Hematopoietic multipotent progenitor cell treated with erythropoietin and hydrocortisone succinate and interleukin-3 and kit ligand, for 17 days (in vitro differentiated cells): ENCODE results near the gene ZSCAN5A.
"Not testable (repeated sequence)": the region's sequence is repeated elsewhere in the genome, so short reads cannot be mapped to it uniquely, and the experiment has no call there.

ENCODE experiments used
- DNase-seq: peaks from one replicate; pipeline ENCODE4 v3.0.0-alpha.2; 2015; ENCODE audit warnings: low spot score

The ZSCAN5A gene, protein sequence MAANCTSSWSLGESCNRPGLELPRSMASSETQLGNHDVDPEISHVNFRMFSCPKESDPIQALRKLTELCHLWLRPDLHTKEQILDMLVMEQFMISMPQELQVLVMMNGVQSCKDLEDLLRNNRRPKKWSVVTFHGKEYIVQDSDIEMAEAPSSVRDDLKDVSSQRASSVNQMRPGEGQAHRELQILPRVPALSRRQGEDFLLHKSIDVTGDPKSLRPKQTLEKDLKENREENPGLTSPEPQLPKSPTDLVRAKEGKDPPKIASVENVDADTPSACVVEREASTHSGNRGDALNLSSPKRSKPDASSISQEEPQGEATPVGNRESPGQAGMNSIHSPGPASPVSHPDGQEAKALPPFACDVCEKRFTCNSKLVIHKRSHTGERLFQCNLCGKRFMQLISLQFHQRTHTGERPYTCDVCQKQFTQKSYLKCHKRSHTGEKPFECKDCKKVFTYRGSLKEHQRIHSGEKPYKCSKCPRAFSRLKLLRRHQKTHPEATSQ

GRCh38 chr19:56314381-56315076 is at the start of gene ZSCAN5A:
TSS of gene ZSCAN5A (minus strand) at chr19:56314839. CDS start at chr19:56225046, 89,793 bp downstream.
- DNase-seq: peak; percentile 98

- no peak for DNase-seq
Measured at GRCh38 chr19:56360841-56361240, 46.2 kb upstream of the ZSCAN5A start.

GRCh38 chr19:56356944-56357343 is 42.3 kb upstream of the ZSCAN5A start:
- no peak for DNase-seq

DNA sequence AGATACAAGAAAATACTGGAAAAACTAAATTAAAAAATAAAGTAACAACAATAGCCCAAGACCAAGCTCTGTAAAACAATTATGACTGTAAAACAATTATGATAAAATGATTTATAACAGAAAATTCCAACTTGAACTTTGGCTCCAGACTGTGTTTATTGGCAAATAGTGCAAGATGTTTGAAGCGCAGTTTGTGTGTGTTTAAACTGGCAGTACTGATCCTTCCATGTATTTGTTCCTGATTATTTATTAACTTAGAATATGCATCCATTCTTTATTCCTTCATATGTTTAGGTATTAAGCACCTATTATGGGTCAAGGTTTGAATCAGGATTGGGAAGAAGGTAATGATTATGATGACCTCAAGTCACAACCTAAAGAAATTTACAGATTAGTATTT is 40.9 kb upstream of the ZSCAN5A start:
- no peak for DNase-seq

DNA sequence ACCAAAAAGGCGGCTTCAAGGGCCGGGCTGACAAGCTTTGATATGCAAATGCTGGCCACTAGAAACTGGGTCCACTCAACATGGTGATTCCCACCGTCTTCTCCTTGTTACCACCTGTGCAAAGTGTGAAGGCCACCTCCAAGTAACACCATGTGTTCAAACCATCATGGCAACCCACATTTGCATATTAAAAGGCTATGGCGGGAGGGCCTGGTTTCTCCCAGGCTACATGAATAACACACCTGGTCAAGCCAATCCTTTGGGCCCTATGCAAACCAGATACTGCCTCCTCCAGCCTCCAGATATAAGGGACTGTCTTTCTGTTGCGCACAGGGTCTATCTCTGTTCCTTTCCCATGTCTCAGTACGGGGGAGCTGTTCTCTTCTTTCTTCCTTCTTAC is 36.6 kb upstream of the ZSCAN5A start:
- no peak for DNase-seq

GRCh38 chr19:56350416-56351045 is 35.9 kb upstream of the ZSCAN5A start:
- DNase-seq: peak; percentile 66

DNA sequence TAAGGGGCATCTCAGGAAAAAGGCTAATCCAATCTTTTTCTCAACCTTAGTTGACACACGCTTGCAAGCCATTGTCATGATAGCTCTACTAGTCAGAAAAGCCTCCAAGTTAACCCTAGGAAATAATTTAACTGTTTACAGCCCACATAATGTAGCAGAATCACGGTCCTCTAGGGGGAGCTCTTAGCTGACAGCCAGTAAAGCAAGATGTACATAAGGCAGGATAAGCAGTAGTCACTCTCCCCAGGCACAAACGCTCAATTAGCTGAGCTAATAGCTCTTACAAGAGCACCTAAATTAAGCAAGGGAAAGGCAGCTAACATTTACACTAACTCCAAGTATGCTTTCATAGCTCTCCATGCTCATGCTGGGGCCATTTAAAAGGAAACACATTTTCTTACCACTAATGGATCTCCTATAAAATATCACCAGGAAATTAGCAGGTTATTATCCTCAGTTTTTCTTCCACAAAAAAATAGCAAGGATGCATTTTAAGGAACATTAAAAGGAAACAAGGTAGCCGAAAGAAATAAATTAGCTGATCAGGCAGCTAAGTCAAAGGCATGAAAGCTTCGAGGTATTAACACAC is 33.7 kb upstream of the ZSCAN5A start:
- DNase-seq: peak; percentile 18

GRCh38 chr19:56347163-56347778 is 32.6 kb upstream of the ZSCAN5A start:
- DNase-seq: no peak

GRCh38 chr19:56341948-56342347 is 27.3 kb upstream of the ZSCAN5A start:
- DNase-seq: no peak

- not testable (repeated sequence) for DNase-seq
Measured at GRCh38 chr19:56339031-56339430, 24.4 kb upstream of the ZSCAN5A start.

- DNase-seq: not testable (repeated sequence)
Measured at GRCh38 chr19:56337077-56337476, 22.4 kb upstream of the ZSCAN5A start.

GRCh38 chr19:56335371-56335770 is 20.7 kb upstream of the ZSCAN5A start:
- DNase-seq: not testable (repeated sequence)

- peak; percentile 85 for DNase-seq
Measured at GRCh38 chr19:56333506-56333905, 18.9 kb upstream of the ZSCAN5A start.

GRCh38 chr19:56332695-56333094 is 18.1 kb upstream of the ZSCAN5A start:
- no peak for DNase-seq

GRCh38 chr19:56324436-56324835 is 9.8 kb upstream of the ZSCAN5A start:
- DNase-seq: no peak

DNA sequence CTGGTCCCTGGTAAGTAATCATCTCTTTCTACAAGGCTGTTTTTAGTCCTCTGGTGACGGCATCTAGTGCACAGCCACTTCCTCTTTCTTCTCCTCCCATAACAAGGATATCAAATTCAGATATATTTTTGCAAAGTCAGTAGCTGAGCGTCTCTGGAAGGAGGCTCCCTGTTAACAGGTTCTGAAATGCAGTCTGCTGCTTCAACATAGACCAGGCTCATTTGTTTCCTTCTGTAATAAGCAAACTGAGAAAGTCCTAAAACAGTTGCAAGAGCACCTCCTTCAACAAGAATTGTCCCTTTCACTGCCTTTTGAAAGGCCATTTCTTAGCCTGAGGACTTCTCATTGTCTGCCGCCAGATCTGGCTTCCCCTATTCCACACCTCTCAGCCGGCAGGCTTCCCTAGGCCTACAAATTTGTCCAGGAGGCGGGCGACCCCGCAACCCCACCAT is 7.4 kb upstream of the ZSCAN5A start:
- DNase-seq: peak; percentile 63

DNA sequence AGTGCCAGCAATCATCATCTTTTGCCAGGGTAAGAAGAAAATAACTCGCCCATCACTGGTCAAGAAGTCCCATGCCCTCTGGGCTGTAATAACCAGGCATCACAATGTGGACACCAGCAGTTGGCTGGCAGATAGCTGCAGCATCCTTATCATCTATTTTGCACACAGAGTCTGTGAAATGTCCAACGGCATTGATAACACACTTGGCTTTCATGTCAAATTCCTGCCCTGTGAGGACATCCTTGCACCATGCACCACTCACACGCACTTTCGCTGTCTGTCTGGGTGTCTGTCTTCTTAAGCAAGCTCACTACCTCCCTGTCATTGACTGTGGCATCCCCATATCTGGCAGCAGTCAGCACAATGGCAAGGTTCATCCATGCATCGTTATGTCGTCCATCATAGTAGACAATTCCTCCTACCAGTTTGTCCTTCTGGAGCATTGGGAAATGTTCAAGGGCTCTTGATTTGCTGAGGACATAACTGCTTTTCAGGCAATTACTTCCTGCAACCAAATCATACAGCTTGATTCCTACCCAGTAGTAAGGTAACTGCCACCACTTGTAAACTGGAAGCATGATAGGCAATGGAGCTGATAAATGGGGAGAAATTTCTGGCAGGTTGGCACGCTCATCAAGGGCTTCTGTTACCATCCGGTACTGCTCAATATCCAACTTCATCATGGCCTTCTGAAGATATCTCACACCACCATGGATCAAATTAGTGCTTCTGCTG is 6.8 kb upstream of the ZSCAN5A start:
- peak; percentile 63 for DNase-seq

DNA sequence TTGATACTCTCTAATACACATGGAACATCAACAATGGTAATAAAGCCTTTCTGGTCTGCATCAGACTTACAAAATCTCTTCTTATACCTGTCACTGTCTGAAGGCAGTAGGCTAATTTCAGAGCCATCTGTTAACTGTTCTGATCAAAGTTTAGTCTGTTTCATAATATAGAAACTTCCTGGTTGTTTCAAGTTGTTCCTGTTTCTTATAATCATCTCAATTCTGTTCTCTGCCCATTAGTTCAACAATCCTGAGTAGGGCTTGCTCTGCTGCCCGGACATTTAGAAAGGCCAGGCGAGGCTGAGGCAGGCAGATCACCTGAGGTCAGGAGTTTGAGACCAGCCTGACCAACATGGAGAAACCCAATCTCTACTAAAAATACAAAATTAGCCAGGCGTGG is 5.4 kb upstream of the ZSCAN5A start:
- no peak for DNase-seq

DNA sequence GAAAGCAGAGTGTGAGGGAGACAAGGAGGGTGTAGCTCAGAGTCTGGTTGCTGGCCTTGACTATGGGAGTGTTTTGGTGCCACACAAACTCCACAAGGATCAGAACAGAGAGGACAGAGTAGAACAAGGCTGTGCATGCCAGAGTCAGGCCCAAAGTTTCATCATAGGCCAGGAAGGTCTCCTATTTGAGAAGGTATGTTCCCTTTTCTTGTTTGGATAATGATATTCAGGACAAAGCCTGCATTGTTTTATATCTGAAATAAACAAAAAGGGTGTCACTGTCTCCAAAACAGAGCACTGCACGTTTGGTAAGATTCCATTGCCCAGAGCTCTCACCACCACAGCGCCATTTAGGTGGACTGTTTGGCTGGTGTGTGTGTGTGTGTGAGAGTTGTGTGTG is 3.1 kb upstream of the ZSCAN5A start:
- DNase-seq: no peak

DNA sequence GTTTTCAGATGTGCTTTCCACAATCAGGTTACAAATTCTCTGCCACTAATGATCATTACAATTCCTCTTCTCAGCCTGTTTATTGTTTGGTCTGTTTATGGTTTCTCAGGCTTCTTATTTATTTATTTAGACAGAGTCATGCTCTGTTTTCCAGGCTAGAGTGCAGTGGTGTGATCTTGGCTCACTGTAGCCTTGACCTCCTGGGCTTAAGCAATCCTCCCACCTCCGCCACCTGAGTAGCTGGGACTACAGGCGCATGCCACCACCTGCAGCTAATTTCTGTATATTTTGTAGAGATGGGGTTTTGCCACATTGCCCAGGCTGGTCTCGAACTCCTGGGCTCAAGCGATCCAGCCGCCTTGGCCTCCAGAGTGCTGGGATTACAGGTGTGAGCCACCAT is 2.1 kb upstream of the ZSCAN5A start:
- DNase-seq: no peak
